HG03457 (cell line): ENCODE results near the gene PSD2.

Experiments used
- ATAC-seq: cut with Tn5 transposase; IDR thresholded peaks from one replicate; pipeline ENCODE4 v1.9.1; 2021; ENCODE audit warnings: moderate number of reproducible peaks; ENCODE audit not compliant: unreplicated experiment

Gene PSD2

GRCh38 chr5:139763280-139763929 lies 32.2 kb upstream of the PSD2 start:
- ATAC-seq: no peak

- no peak for ATAC-seq
These were observed 31.4 kb upstream of the PSD2 start for GRCh38 chr5:139763930-139764791.

- no peak for ATAC-seq
These were observed 30.7 kb upstream of the PSD2 start for GRCh38 chr5:139764886-139765408.

GRCh38 chr5:139765409-139766217 lies 30.0 kb upstream of the PSD2 start:
- no peak for ATAC-seq

- no peak for ATAC-seq
These were observed 27.6 kb upstream of the PSD2 start for GRCh38 chr5:139767960-139768359.

- ATAC-seq: no peak
These were observed 26.7 kb upstream of the PSD2 start for GRCh38 chr5:139768807-139769465.

- ATAC-seq: no peak
These were observed 26.1 kb upstream of the PSD2 start for GRCh38 chr5:139769477-139769876.

- no peak for ATAC-seq
These were observed 24.9 kb upstream of the PSD2 start for GRCh38 chr5:139770722-139771121.

GRCh38 chr5:139772089-139772791 lies 23.4 kb upstream of the PSD2 start:
- ATAC-seq: no peak

GRCh38 chr5:139772927-139773690 lies 22.5 kb upstream of the PSD2 start:
- ATAC-seq: no peak

- ATAC-seq: peak; percentile 77
These were observed 20.5 kb upstream of the PSD2 start for GRCh38 chr5:139774980-139775661.

GRCh38 chr5:139775872-139776271 lies 19.7 kb upstream of the PSD2 start:
- ATAC-seq: no peak

GRCh38 chr5:139776861-139777260 lies 18.7 kb upstream of the PSD2 start:
- no peak for ATAC-seq

GRCh38 chr5:139783436-139783965 lies 12.1 kb upstream of the PSD2 start:
- ATAC-seq: no peak

GRCh38 chr5:139784488-139784887 lies 11.1 kb upstream of the PSD2 start:
- ATAC-seq: no peak

- no peak for ATAC-seq
These were observed 8.4 kb upstream of the PSD2 start for GRCh38 chr5:139787257-139787567.

- ATAC-seq: peak; percentile 84
These were observed 7.9 kb upstream of the PSD2 start for GRCh38 chr5:139787568-139788293.

GRCh38 chr5:139788294-139788910 lies 7.2 kb upstream of the PSD2 start:
- ATAC-seq: no peak
